ENCODE data around the gene NT5C3B.
"Not testable (repeated sequence)": the region's sequence is repeated elsewhere in the genome, so short reads cannot be mapped to it uniquely, and the experiment has no call there.

NT5C3B gene

GRCh38 chr17:41880130-41880529 is 44.1 kb upstream of the NT5C3B start:
- Histone ChIP-seq H3K9me3 (ENCODE audit: insufficient read depth, low read length, severe bottlenecking) (no peaks in the 10 kb centered on the region), H3K36me3 (ENCODE audit: insufficient read depth, low read length) (peaks cover 77% of the 10 kb centered on the region), H3K4me3 (ENCODE audit: low read depth in 1 of 2, low read length in 2 of 2) (no peak overlapping the region), H3K9ac (ENCODE audit: low read depth, low read length) (no peak overlapping the region), H3K4me1 (ENCODE audit: insufficient read depth, low read length) (no peaks in the 10 kb centered on the region), H4K20me1 (ENCODE audit: insufficient read depth, low read length) (no peaks in the 10 kb centered on the region; the same call in 1 of the 2 replicates), H2AFZ (ENCODE audit: low read depth, low read length) (no peak overlapping the region), H3K79me2 (ENCODE audit: insufficient read depth, low read length) (no peaks in the 10 kb centered on the region; the same call in 1 of the 2 replicates), H3K4me2 (ENCODE audit: insufficient read depth, low read length) (no peak overlapping the region), H3K27me3 (ENCODE audit: insufficient read depth, low read length, poor library complexity) (no peaks in the 10 kb centered on the region), H3K27ac (ENCODE audit: low read length) (no peak overlapping the region)
- TF ChIP-seq CTCF (IDR thresholded peaks at IDR 0.05; ENCODE audit: borderline replicate concordance, extremely low read depth, low read length, poor library complexity, severe bottlenecking) (no peak), EZH2 (IDR thresholded peaks at IDR 0.05; ENCODE audit: borderline replicate concordance, low read depth, low read length, severe bottlenecking) (no peak)
- DNase-seq (no peak), ATAC-seq (ENCODE audit: insufficient read depth, low read depth) (no peak)

GRCh38 chr17:41874293-41874670 is 38.2 kb upstream of the NT5C3B start:
- not testable (repeated sequence) for H4K20me1 ChIP-seq (ENCODE audit: insufficient read depth, low read length); ATAC-seq (ENCODE audit: insufficient read depth, low read depth); H3K4me3 ChIP-seq (ENCODE audit: low read depth in 1 of 2, low read length in 2 of 2); H3K79me2 ChIP-seq (ENCODE audit: insufficient read depth, low read length); H3K9me3 ChIP-seq (ENCODE audit: insufficient read depth, low read length, severe bottlenecking); DNase-seq; H3K27ac ChIP-seq (ENCODE audit: low read length); H3K9ac ChIP-seq (ENCODE audit: low read depth, low read length); H3K4me2 ChIP-seq (ENCODE audit: insufficient read depth, low read length); H2AFZ ChIP-seq (ENCODE audit: low read depth, low read length); H3K27me3 ChIP-seq (ENCODE audit: insufficient read depth, low read length, poor library complexity); H3K4me1 ChIP-seq (ENCODE audit: insufficient read depth, low read length)
- H3K36me3 ChIP-seq (ENCODE audit: insufficient read depth, low read length) = peaks cover 74% of the 10 kb centered on the region

GRCh38 chr17:41873559-41874292 is 37.7 kb upstream of the NT5C3B start:
- Histone ChIP-seq H3K4me1 (ENCODE audit: insufficient read depth, low read length) (no peaks in the 10 kb centered on the region), H3K79me2 (ENCODE audit: insufficient read depth, low read length) (no peaks in the 10 kb centered on the region), H3K27me3 (ENCODE audit: insufficient read depth, low read length, poor library complexity) (no peaks in the 10 kb centered on the region), H3K36me3 (ENCODE audit: insufficient read depth, low read length) (peaks cover 75% of the 10 kb centered on the region), H4K20me1 (ENCODE audit: insufficient read depth, low read length) (no peaks in the 10 kb centered on the region), H3K9me3 (ENCODE audit: insufficient read depth, low read length, severe bottlenecking) (no peaks in the 10 kb centered on the region), H3K27ac (ENCODE audit: low read length) (no peak overlapping the region), H3K9ac (ENCODE audit: low read depth, low read length) (no peak overlapping the region), H3K4me2 (ENCODE audit: insufficient read depth, low read length) (no peak overlapping the region), H2AFZ (ENCODE audit: low read depth, low read length) (no peak overlapping the region), H3K4me3 (ENCODE audit: low read depth in 1 of 2, low read length in 2 of 2) (no peak overlapping the region)
- ATAC-seq (ENCODE audit: insufficient read depth, low read depth) = no peak
- no peak for TF ChIP-seq EZH2 (IDR thresholded peaks at IDR 0.05; ENCODE audit: borderline replicate concordance, low read depth, low read length, severe bottlenecking)
- no peak for TF ChIP-seq CTCF (IDR thresholded peaks at IDR 0.05; ENCODE audit: borderline replicate concordance, extremely low read depth, low read length, poor library complexity, severe bottlenecking)
- DNase-seq = no peak

GRCh38 chr17:41871789-41872188 is 35.8 kb upstream of the NT5C3B start:
- no peak overlapping the region for H3K4me2 ChIP-seq (ENCODE audit: insufficient read depth, low read length)
- no peak for DNase-seq
- no peaks in the 10 kb centered on the region for H3K79me2 ChIP-seq (ENCODE audit: insufficient read depth, low read length)
- H4K20me1 ChIP-seq (ENCODE audit: insufficient read depth, low read length) = no peaks in the 10 kb centered on the region
- no peak overlapping the region for H3K4me3 ChIP-seq (ENCODE audit: low read depth in 1 of 2, low read length in 2 of 2)
- no peak overlapping the region for H3K27ac ChIP-seq (ENCODE audit: low read length)
- no peak for TF ChIP-seq EZH2 (IDR thresholded peaks at IDR 0.05; ENCODE audit: borderline replicate concordance, low read depth, low read length, severe bottlenecking)
- no peak for TF ChIP-seq CTCF (IDR thresholded peaks at IDR 0.05; ENCODE audit: borderline replicate concordance, extremely low read depth, low read length, poor library complexity, severe bottlenecking)
- no peak overlapping the region for H2AFZ ChIP-seq (ENCODE audit: low read depth, low read length)
- no peak for ATAC-seq (ENCODE audit: insufficient read depth, low read depth)
- H3K9me3 ChIP-seq (ENCODE audit: insufficient read depth, low read length, severe bottlenecking) = no peaks in the 10 kb centered on the region
- no peaks in the 10 kb centered on the region for H3K4me1 ChIP-seq (ENCODE audit: insufficient read depth, low read length)
- no peak overlapping the region for H3K9ac ChIP-seq (ENCODE audit: low read depth, low read length)
- no peaks in the 10 kb centered on the region for H3K27me3 ChIP-seq (ENCODE audit: insufficient read depth, low read length, poor library complexity)
- peaks cover 73% of the 10 kb centered on the region for H3K36me3 ChIP-seq (ENCODE audit: insufficient read depth, low read length)

All from DND-41 (cell line).